Endothelial cell of umbilical vein (primary cell): ENCODE data around the gene CACNA1C. TPM values are rescaled to one million over a fixed set of nuclear protein-coding genes. Genes with fewer than 3 reads are reported as not detected.

Experiments used
- BruUV-seq: library from RNA; stranded (reverse); fragments of 400-500 nt; replicated peaks from 2 replicates; lab custom pipeline; 2021; lab: Mats Ljungman, UMichigan
- CTCF ChIA-PET: fragments of 300-600, 350-600 bp; sonication (Branson Sonifier 250); formaldehyde crosslinking; loops from one replicate; lab custom pipeline; 2021; ENCODE audit warnings: antibody characterized with exemption, inconsistent platforms; lab: Charles Lee
- POLR2A ChIA-PET: fragments of 300-600, 350-600 bp; sonication (Branson Sonifier 250); formaldehyde crosslinking; loops from one replicate; lab custom pipeline; 2021; ENCODE audit warnings: antibody characterized with exemption, inconsistent platforms; lab: Charles Lee
- DNase-seq: peaks from one replicate; pipeline ENCODE4 v3.0.0-alpha.2; 2011; ENCODE audit warnings: low read depth, low spot score
- FAIRE-seq: peaks from 2 replicates; lab custom pipeline; 2011; peaks lifted over from hg19 to GRCh38; lab: Jason Lieb, UNC
- H2AFZ ChIP-seq: 2 replicates; pipeline ENCODE4 v1.6.0; 2012; ENCODE audit warnings: low read depth, low read length, control low read depth, inconsistent platforms
- H3K27ac ChIP-seq: 2 replicates; pipeline ENCODE4 v1.5.1; 2011; ENCODE audit warnings: low read depth, mild to moderate bottlenecking, control low read depth, low read length, moderate library complexity; ENCODE audit not compliant: insufficient read depth
- H3K27me3 ChIP-seq, 2 experiments: 2 replicates each; pipeline versions ENCODE4 v1.6.0 to v1.6.1; 2011; ENCODE audit warnings: low read length in 2 of 2, mixed read lengths in 1 of 2; ENCODE audit not compliant: control insufficient read depth in 2 of 2, insufficient read depth in 2 of 2
- H3K36me3 ChIP-seq, 2 experiments: 2 replicates in 1 of 2; 3 replicates in 1 of 2; pipeline ENCODE4 v1.5.1; 2011; ENCODE audit warnings: low read length in 2 of 2, mild to moderate bottlenecking in 1 of 2, moderate library complexity in 1 of 2; ENCODE audit not compliant: control insufficient read depth in 2 of 2, insufficient read depth in 2 of 2; ENCODE audit errors: extremely low read depth in 1 of 2
- H3K4me1 ChIP-seq: 3 replicates; pipeline ENCODE4 v1.5.1; 2011; ENCODE audit warnings: mild to moderate bottlenecking, low read length; ENCODE audit not compliant: control insufficient read depth, insufficient read depth; ENCODE audit errors: extremely low read depth
- H3K4me2 ChIP-seq: 2 replicates; pipeline ENCODE4 v1.6.1; 2011; ENCODE audit warnings: low read length, control low read depth, mixed read lengths; ENCODE audit not compliant: insufficient read depth
- H3K4me3 ChIP-seq, 3 experiments: fragments of 200-600 bp in 1 of 3; sonication (generic), shearing (Covaris generic) in 1 of 3; replicated peaks in 1 of 3; 2 replicates each; pipeline ENCODE4 v1.5.1; 2011 to 2016; ENCODE audit warnings: control low read depth in 3 of 3, low read length in 3 of 3, mild to moderate bottlenecking in 2 of 3, inconsistent platforms in 1 of 3, low read depth in 1 of 3, moderate library complexity in 1 of 3; ENCODE audit not compliant: insufficient read depth in 1 of 3
- H3K79me2 ChIP-seq: 2 replicates; pipeline ENCODE4 v1.6.0; 2012; ENCODE audit warnings: low read length, inconsistent platforms; ENCODE audit not compliant: control insufficient read depth, insufficient read depth
- H3K9ac ChIP-seq: replicated peaks from 2 replicates; pipeline ENCODE3; 2011; ENCODE audit warnings: low read length, control low read depth; ENCODE audit not compliant: insufficient read depth; ENCODE audit errors: extremely low read depth
- H3K9me1 ChIP-seq: replicated peaks from 3 replicates; pipeline ENCODE4 v1.6.0; 2011; ENCODE audit warnings: mild to moderate bottlenecking, low read length; ENCODE audit not compliant: control insufficient read depth, insufficient read depth; ENCODE audit errors: extremely low read depth
- H3K9me3 ChIP-seq: replicated peaks from 2 replicates; pipeline ENCODE4 v1.5.1; 2012; ENCODE audit warnings: low read length, inconsistent platforms; ENCODE audit not compliant: control insufficient read depth, insufficient read depth
- H4K20me1 ChIP-seq: replicated peaks from 2 replicates; pipeline ENCODE3; 2011; ENCODE audit warnings: mild to moderate bottlenecking, low read length; ENCODE audit not compliant: control insufficient read depth, insufficient read depth; ENCODE audit errors: extremely low read depth
- CTCF ChIP-seq, 2 donors: IDR thresholded peaks; 1 replicate in 1 of 2; 2 replicates in 1 of 2; pipeline ENCODE4 v1.5.1; 2011; ENCODE audit warnings: low read length in 2 of 2, mild to moderate bottlenecking in 2 of 2, moderate library complexity in 2 of 2, control low read depth in 1 of 2, inconsistent platforms in 1 of 2, low read depth in 1 of 2; ENCODE audit not compliant: insufficient read depth in 1 of 2; ENCODE audit errors: extremely low read depth in 1 of 2
- EZH2 ChIP-seq: IDR thresholded peaks from 2 replicates; pipeline ENCODE4 v1.6.1; 2012; ENCODE audit warnings: borderline replicate concordance, low read depth, mild to moderate bottlenecking, moderate library complexity, low read length, inconsistent platforms; ENCODE audit not compliant: severe bottlenecking
- FOS ChIP-seq: IDR thresholded peaks from 2 replicates; pipeline ENCODE4 v1.6.1; 2011; ENCODE audit warnings: mild to moderate bottlenecking, low read length, moderate library complexity, borderline replicate concordance; ENCODE audit not compliant: insufficient read depth
- GATA2 ChIP-seq: IDR thresholded peaks from 2 replicates; pipeline ENCODE4 v1.7.0; 2011; ENCODE audit warnings: low read depth, mild to moderate bottlenecking, moderate library complexity, mixed read lengths, low read length; ENCODE audit not compliant: insufficient read length, insufficient read depth
- JUN ChIP-seq: IDR thresholded peaks from 2 replicates; pipeline ENCODE4 v1.6.1; 2011; ENCODE audit warnings: borderline replicate concordance, low read depth; ENCODE audit not compliant: insufficient read length, insufficient read depth
- MYC ChIP-seq: IDR thresholded peaks from one replicate; pipeline ENCODE4 v1.6.1; 2011; ENCODE audit warnings: mild to moderate bottlenecking, low read depth, low read length
- POLR2A ChIP-seq: IDR thresholded peaks from 2 replicates; pipeline ENCODE4 v1.6.1; 2012; ENCODE audit warnings: low read depth, mild to moderate bottlenecking, control low read depth, low read length
- POLR2AphosphoS5 ChIP-seq: IDR thresholded peaks from 2 replicates; pipeline ENCODE4 v1.6.1; 2012; ENCODE audit warnings: low read depth, mild to moderate bottlenecking, control low read depth, low read length, moderate library complexity; ENCODE audit not compliant: insufficient read depth
- dilution Hi-C: fragments of 300-500 bp; cut with MboI; formaldehyde crosslinking; loops from one replicate; pipeline ENCODE4 v1.15.0; 2019; ENCODE audit warnings: low sequenced_read_pairs; ENCODE audit not compliant: extremely low pct_ligation_motif_present
- intact Hi-C: fragments of 100-400 bp; cut with micrococcal nuclease; formaldehyde crosslinking; loops from one replicate; pipeline ENCODE4 v1.10.0; 2022
- polyA plus RNA-seq, 4 experiments: library from polyadenylated mRNA; depleted of rRNA in 3 of 4; stranded (reverse) in 3 of 4; unstranded in 1 of 4; fragments of >200 nt; gene quantifications; 2 replicates each; pipeline versions ENCODE4 v1.2.1 to v1.2.3, GENCODE V29; 2011 to 2012; ENCODE audit warnings: missing spikeins in 1 of 4
- total RNA-seq: library from RNA; stranded (reverse); gene quantifications from 2 replicates; pipeline ENCODE4 v1.2.3, GENCODE V29; 2021
- TF ChIP-seq, protein P1 (sequence below): IDR thresholded peaks from 2 replicates; pipeline ENCODE4 v1.6.1; 2011; ENCODE audit not compliant: insufficient read depth, insufficient read length

CACNA1C gene
- total and polyA plus RNA-seq, 2 donors (not counting 3 experiments of a cell fraction or from before 2014, with no cell fraction given), result not detected

DNA sequence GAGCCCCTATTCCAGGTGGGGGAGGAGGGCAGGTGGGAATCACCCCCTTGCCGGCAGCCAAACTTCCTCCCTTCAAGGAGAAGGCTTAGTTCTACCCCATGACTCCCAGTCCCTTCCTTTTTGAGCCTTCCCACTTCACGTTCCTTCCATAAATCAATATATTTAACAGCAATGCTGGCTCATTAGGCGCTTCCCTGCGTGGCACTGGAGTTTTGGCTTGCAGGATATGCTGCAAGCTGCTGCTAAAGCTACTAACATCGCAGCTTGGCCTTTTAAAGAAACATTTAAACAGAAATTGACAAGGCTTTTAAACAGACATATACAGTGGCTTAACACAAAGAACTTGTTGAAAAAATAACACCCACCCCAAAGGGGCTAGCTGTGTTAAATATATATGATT is 434.0 kb downstream of the CACNA1C start:
- no peak for FAIRE-seq
- no peaks in the 10 kb centered on the region for H3K9me3 ChIP-seq
- no peak overlapping the region for H3K4me2 ChIP-seq
- no peak overlapping the region for H2AFZ ChIP-seq
- no peak overlapping the region for H3K9ac ChIP-seq
- dilution Hi-C loops (no loop called here), intact Hi-C loops (no loop called here)
- H3K4me3 ChIP-seq, result no peak overlapping the region
- no peaks in the 10 kb centered on the region for H4K20me1 ChIP-seq
- H3K27me3 ChIP-seq, result no peaks in the 10 kb centered on the region
- TF ChIP-seq EZH2 (no peak), POLR2AphosphoS5 (no peak), JUN (no peak), FOS (no peak), GATA2 (no peak), CTCF (IDR thresholded peaks at IDR 0.05; ENCODE audit: extremely low read depth in 1 of 2, insufficient read depth in 1 of 2, low read depth in 1 of 2, low read length in 2 of 2) (no peak)
- DNase-seq, result no peak
- H3K36me3 ChIP-seq, result no peaks in the 10 kb centered on the region
- no peak overlapping the region for H3K27ac ChIP-seq
- CTCF ChIA-PET, result no interaction called here
- no peaks in the 10 kb centered on the region for H3K9me1 ChIP-seq
- no peaks in the 10 kb centered on the region for H3K79me2 ChIP-seq
- no TSS peak for BruUV-seq
- H3K4me1 ChIP-seq, result no peaks in the 10 kb centered on the region
- POLR2A ChIA-PET, result no interaction called here

DNA sequence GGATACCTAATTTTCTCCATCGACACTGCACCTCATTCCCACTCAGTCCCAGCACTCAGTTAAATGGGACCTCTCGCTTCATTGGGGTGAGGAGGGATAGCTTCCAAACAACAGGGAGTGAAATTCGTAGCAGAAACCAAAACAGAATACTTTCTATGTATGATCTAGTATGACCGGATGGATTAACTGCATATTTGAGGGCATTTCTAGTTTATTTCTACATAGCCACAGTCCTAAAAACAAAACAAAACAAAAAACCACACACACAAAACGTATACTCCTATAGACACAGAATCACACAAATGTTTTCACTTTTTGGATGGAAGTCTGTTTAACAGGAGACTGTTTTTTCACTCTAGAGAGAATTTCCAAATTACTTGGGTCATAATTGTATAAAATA is 434.5 kb downstream of the CACNA1C start:
- H3K9me3 ChIP-seq, result no peaks in the 10 kb centered on the region
- no peaks in the 10 kb centered on the region for H3K9me1 ChIP-seq
- TF ChIP-seq EZH2 (no peak), GATA2 (no peak), POLR2A (no peak), MYC (no peak), CTCF (IDR thresholded peaks at IDR 0.05; ENCODE audit: extremely low read depth in 1 of 2, insufficient read depth in 1 of 2, low read depth in 1 of 2, low read length in 2 of 2) (no peak), FOS (no peak), POLR2AphosphoS5 (no peak), JUN (no peak)
- TF ChIP-seq, protein P1, sequence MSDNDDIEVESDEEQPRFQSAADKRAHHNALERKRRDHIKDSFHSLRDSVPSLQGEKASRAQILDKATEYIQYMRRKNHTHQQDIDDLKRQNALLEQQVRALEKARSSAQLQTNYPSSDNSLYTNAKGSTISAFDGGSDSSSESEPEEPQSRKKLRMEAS, result no peak
- H3K27ac ChIP-seq, result no peak overlapping the region
- H3K4me3 ChIP-seq, result no peak overlapping the region
- H3K27me3 ChIP-seq, result no peaks in the 10 kb centered on the region
- no peak overlapping the region for H3K4me2 ChIP-seq
- FAIRE-seq, result no peak
- DNase-seq, result no peak
- ChIA-PET CTCF (no interaction called here), POLR2A (no interaction called here)
- intact Hi-C loops, result no loop called here
- BruUV-seq, result no TSS peak
- H3K36me3 ChIP-seq, result no peaks in the 10 kb centered on the region
- no peak overlapping the region for H3K9ac ChIP-seq
- no peaks in the 10 kb centered on the region for H3K4me1 ChIP-seq
- no peak overlapping the region for H2AFZ ChIP-seq
- dilution Hi-C loops, result no loop called here
- H4K20me1 ChIP-seq, result no peaks in the 10 kb centered on the region
- H3K79me2 ChIP-seq, result no peaks in the 10 kb centered on the region
